Loucy (cell line): ENCODE data around the gene HNF4A.

Source experiments
- H2AFZ ChIP-seq: fragments of 200-600 bp; sonication (generic); 2 replicates; pipeline ENCODE4 v1.6.0; 2016; ENCODE audit warnings: antibody characterized with exemption, mild to moderate bottlenecking, low read length, moderate library complexity
- H3F3A ChIP-seq: fragments of 200-600 bp; 2 replicates; pipeline ENCODE4 v1.6.0; 2016; ENCODE audit warnings: antibody characterized with exemption, low read depth, mild to moderate bottlenecking
- H3K27me3 ChIP-seq: fragments of 200-600 bp; sonication (generic); 2 replicates; pipeline ENCODE4 v1.6.1; 2014; ENCODE audit warnings: low read length, mild to moderate bottlenecking; ENCODE audit not compliant: insufficient read depth, poor library complexity, severe bottlenecking
- H3K36me3 ChIP-seq: fragments of 200-600 bp; sonication (generic); 2 replicates; pipeline ENCODE4 v1.6.1; 2016; ENCODE audit warnings: low read length; ENCODE audit not compliant: insufficient read depth
- H3K4me1 ChIP-seq: fragments of 200-600 bp; sonication (generic); 2 replicates; pipeline ENCODE4 v1.5.1; 2014; ENCODE audit warnings: low read length, mild to moderate bottlenecking; ENCODE audit not compliant: insufficient read depth, poor library complexity, severe bottlenecking
- H3K4me2 ChIP-seq: fragments of 200-600 bp; sonication (generic); 2 replicates; pipeline ENCODE4 v1.6.0; 2014; ENCODE audit warnings: antibody characterized with exemption, low read length, low read depth, mild to moderate bottlenecking; ENCODE audit not compliant: poor library complexity, severe bottlenecking
- H3K4me3 ChIP-seq: fragments of 200-600 bp; sonication (generic); 2 replicates; pipeline ENCODE4 v1.5.1; 2014; ENCODE audit warnings: low read length, mild to moderate bottlenecking, mixed read lengths; ENCODE audit not compliant: poor library complexity, severe bottlenecking
- H3K79me2 ChIP-seq: fragments of 200-600 bp; sonication (generic); 2 replicates; pipeline ENCODE4 v1.6.1; 2014; ENCODE audit warnings: low read length; ENCODE audit not compliant: insufficient read depth
- H3K9ac ChIP-seq: fragments of 200-600 bp; sonication (generic); 2 replicates; pipeline ENCODE4 v1.6.0; 2014; ENCODE audit warnings: mild to moderate bottlenecking, low read depth, low read length, moderate library complexity; ENCODE audit not compliant: poor library complexity, severe bottlenecking
- H3K9me2 ChIP-seq: fragments of 200-600 bp; sonication (generic); replicated peaks from 2 replicates; pipeline ENCODE4 v1.6.1; 2016; ENCODE audit warnings: low read depth, low read length, mixed read lengths
- H3K9me3 ChIP-seq: fragments of 200-600 bp; sonication (generic); 2 replicates; pipeline ENCODE4 v1.6.1; 2014; ENCODE audit warnings: mild to moderate bottlenecking, antibody characterized with exemption, low read length, low read depth; ENCODE audit not compliant: insufficient read depth
- H4K20me1 ChIP-seq: fragments of 200-600 bp; sonication (generic); 2 replicates; pipeline ENCODE4 v1.6.0; 2014; ENCODE audit warnings: antibody characterized with exemption, low read length, mild to moderate bottlenecking; ENCODE audit not compliant: insufficient read depth, poor library complexity, severe bottlenecking
- CTCF ChIP-seq: fragments of 200-600 bp; sonication (generic); conservative IDR thresholded peaks from 2 replicates; pipeline ENCODE4 v1.5.1; 2014; ENCODE audit warnings: mild to moderate bottlenecking, antibody characterized with exemption, low read length
- EZH2phosphoT487 ChIP-seq: fragments of 200-600 bp; IDR thresholded peaks from 2 replicates; pipeline ENCODE4 v1.6.1; 2018; ENCODE audit warnings: antibody characterized with exemption, mild to moderate bottlenecking, moderate library complexity, borderline replicate concordance

The HNF4A gene

GRCh38 chr20:44364068-44364467 lies 8.6 kb downstream of the HNF4A start:
- Histone ChIP-seq H3K4me3 (no peak overlapping the region), H4K20me1 (no peaks in the 10 kb centered on the region), H3K9me2 (no peaks in the 10 kb centered on the region), H3F3A (no peaks in the 10 kb centered on the region), H3K4me1 (no peaks in the 10 kb centered on the region), H3K79me2 (no peaks in the 10 kb centered on the region), H3K4me2 (no peak overlapping the region), H3K9me3 (no peaks in the 10 kb centered on the region), H3K27me3 (no peaks in the 10 kb centered on the region), H2AFZ (no peak overlapping the region), H3K9ac (no peak overlapping the region), H3K36me3 (no peaks in the 10 kb centered on the region)
- TF ChIP-seq EZH2phosphoT487 (no peak), CTCF (no peak)

GRCh38 chr20:44364780-44365179 lies 9.3 kb downstream of the HNF4A start:
- Histone ChIP-seq H3K4me2 (no peak overlapping the region), H3F3A (no peaks in the 10 kb centered on the region), H3K79me2 (no peaks in the 10 kb centered on the region), H3K9me2 (no peaks in the 10 kb centered on the region), H3K9me3 (no peaks in the 10 kb centered on the region), H3K9ac (no peak overlapping the region), H3K4me3 (no peak overlapping the region), H3K4me1 (no peaks in the 10 kb centered on the region), H4K20me1 (no peaks in the 10 kb centered on the region), H3K27me3 (no peaks in the 10 kb centered on the region), H3K36me3 (no peaks in the 10 kb centered on the region), H2AFZ (no peak overlapping the region)
- TF ChIP-seq EZH2phosphoT487 = no peak
- TF ChIP-seq CTCF = no peak

GRCh38 chr20:44367746-44368145 lies 12.2 kb downstream of the HNF4A start:
- Histone ChIP-seq H4K20me1 (no peaks in the 10 kb centered on the region), H3K9me2 (no peaks in the 10 kb centered on the region), H3F3A (no peaks in the 10 kb centered on the region), H3K9me3 (no peaks in the 10 kb centered on the region), H3K36me3 (no peaks in the 10 kb centered on the region), H3K4me1 (no peaks in the 10 kb centered on the region), H2AFZ (no peak overlapping the region), H3K79me2 (no peaks in the 10 kb centered on the region), H3K4me3 (no peak overlapping the region), H3K27me3 (no peaks in the 10 kb centered on the region), H3K4me2 (no peak overlapping the region), H3K9ac (no peak overlapping the region)
- TF ChIP-seq CTCF = no peak
- no peak for TF ChIP-seq EZH2phosphoT487
